Esophagus muscularis mucosa (tissue), 4 donors: Measurements from ENCODE around the gene TMOD3. TPM values are rescaled to one million over a fixed set of nuclear protein-coding genes. Genes with fewer than 3 reads are reported as not detected.
"Not testable (repeated sequence)": the region's sequence is repeated elsewhere in the genome, so short reads cannot be mapped to it uniquely, and the experiment has no call there.

Experiments used
- DNase-seq: peaks from one replicate; pipeline ENCODE4 v3.0.0-alpha.2; 2017; ENCODE audit errors: extremely low spot score
- H3K27ac ChIP-seq, 4 donors: fragments of 200-600 bp; sonication (generic); replicated peaks in 1 of 4; 1 replicate in 3 of 4; 2 replicates in 1 of 4; pipeline ENCODE4 v1.5.1; 2016 to 2019; ENCODE audit warnings: mild to moderate bottlenecking in 1 of 4
- H3K27me3 ChIP-seq, 4 donors: fragments of 200-600 bp; sonication (generic); one replicate each; pipeline versions ENCODE4 v1.5.1 to v1.6.0; 2016 to 2019
- H3K36me3 ChIP-seq, 4 donors: fragments of 200-600 bp; sonication (generic); one replicate each; pipeline ENCODE4 v1.5.1; 2016 to 2019
- H3K4me1 ChIP-seq, 4 donors: fragments of 200-600 bp; sonication (generic); one replicate each; pipeline ENCODE4 v1.5.1; 2016 to 2019
- H3K4me3 ChIP-seq, 4 donors: fragments of 200-600 bp; sonication (generic); 1 replicate in 2 of 4; 2 replicates in 2 of 4; pipeline ENCODE4 v1.5.1; 2016 to 2019; ENCODE audit warnings: mild to moderate bottlenecking in 4 of 4, moderate library complexity in 1 of 4
- H3K9me3 ChIP-seq, 4 donors: fragments of 200-600 bp; sonication (generic); 1 replicate in 3 of 4; 2 replicates in 1 of 4; pipeline ENCODE4 v1.5.1; 2016 to 2019
- CTCF ChIP-seq, 3 experiments: fragments of 200-600 bp in 2 of 3; fragments of 450-650 bp in 1 of 3; sonication (generic) in 2 of 3; IDR thresholded peaks; one replicate each; pipeline ENCODE4 v1.5.1; 2017 to 2019; ENCODE audit warnings: antibody characterized with exemption in 3 of 3, mild to moderate bottlenecking in 2 of 3, moderate library complexity in 1 of 3
- EP300 ChIP-seq: sonication (generic); formaldehyde crosslinking; IDR thresholded peaks from one replicate; pipeline ENCODE4 v1.6.1; 2017; ENCODE audit warnings: antibody characterized with exemption
- POLR2A ChIP-seq: fragments of 450-650 bp; IDR thresholded peaks from one replicate; pipeline ENCODE4 v1.6.1; 2017; ENCODE audit warnings: antibody characterized with exemption, moderate library complexity, mild to moderate bottlenecking, low read depth
- POLR2AphosphoS5 ChIP-seq, 2 donors: sonication (generic); formaldehyde crosslinking; IDR thresholded peaks; one replicate each; pipeline ENCODE4 v1.6.1; 2017; ENCODE audit warnings: antibody characterized with exemption in 2 of 2
- WGBS: methylation state at CpG from one replicate; pipeline ENCODE4 v1.1.5; 2018; 5-methylcytosine and 5-hydroxymethylcytosine counted together
- intact Hi-C: fragments of 100-400 bp; cut with DNase I; formaldehyde crosslinking; loops from one replicate; pipeline ENCODE4 v1.15.1; 2023
- total RNA-seq, 4 donors: library from RNA; depleted of rRNA; stranded (reverse); fragments of >200 nt; gene quantifications; one replicate each; pipeline versions ENCODE4 v1.1.0 to v1.2.1, GENCODE V29; 2016

TMOD3 gene
- total RNA-seq, 4 donors from 2014 or later: 16.2 to 27.9 (median 24.7) TPM

DNA sequence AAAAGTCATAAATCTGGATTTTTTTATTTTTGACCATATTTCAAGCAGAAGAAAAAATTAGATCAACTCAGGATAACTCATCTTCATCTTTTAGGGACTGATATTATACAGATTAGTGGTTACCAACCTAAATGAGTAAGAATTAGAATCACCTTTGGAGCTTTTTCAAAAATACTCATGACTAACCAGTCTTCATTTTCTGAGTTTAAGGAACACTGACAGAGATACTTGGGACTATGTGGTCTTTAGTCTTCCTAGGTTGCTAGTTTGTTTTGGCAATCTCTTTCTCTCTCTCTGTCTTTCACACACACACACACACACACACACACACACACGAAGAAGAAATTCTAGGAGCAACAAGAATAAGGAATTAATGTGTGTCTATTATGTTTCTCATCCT is 50.1 kb downstream of the TMOD3 start:
- TF ChIP-seq POLR2AphosphoS5 (IDR thresholded peaks at IDR 0.05) (no peak), CTCF (IDR thresholded peaks at IDR 0.05) (no peak), EP300 (no peak), POLR2A (no peak)
- H3K27me3 ChIP-seq: no peaks in the 10 kb centered on the region
- H3K4me1 ChIP-seq: peaks cover 41 to 55% (median 44%) of the 10 kb centered on the region in 4 donors
- peak overlapping the region in 3 of 4 donors; percentile 5 to 56 (median 26) for H3K27ac ChIP-seq
- H3K4me3 ChIP-seq: no peak overlapping the region
- intact Hi-C loops: no loop called here
- no peak for DNase-seq
- no peaks in the 10 kb centered on the region for H3K36me3 ChIP-seq
- H3K9me3 ChIP-seq: no peaks in the 10 kb centered on the region
- WGBS: 52% methylated on average over 1 of the region's 1 CpG

DNA sequence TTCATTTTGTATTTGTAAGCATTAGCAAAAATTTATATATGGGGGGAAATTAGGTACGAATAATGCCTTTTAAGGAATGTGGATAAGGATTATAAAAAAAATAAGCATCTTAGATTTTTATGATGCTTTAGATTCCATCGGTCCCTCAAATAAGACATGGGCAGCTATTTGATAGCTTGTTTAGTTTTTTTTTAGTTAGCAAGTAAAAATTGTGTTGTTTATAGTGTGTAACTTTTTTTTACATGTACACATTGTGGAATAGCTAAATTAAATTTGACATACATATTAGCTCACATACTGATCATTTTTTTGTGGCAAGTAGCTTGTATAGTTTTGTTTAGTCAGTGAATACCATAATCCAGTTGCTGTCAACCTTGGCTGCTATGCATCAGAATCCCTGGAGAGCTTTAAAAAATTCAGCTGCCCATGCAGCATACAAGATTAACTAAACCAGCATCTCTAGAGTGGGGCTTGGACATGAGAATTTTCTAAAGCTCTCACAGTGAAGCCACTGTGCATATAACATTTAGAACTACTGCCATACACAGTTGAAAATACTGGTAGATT is 53.9 kb downstream of the TMOD3 start:
- Histone ChIP-seq H3K9me3 (no peaks in the 10 kb centered on the region), H3K27me3 (no peaks in the 10 kb centered on the region)
- 72% methylated on average over 2 of the region's 2 CpGs for WGBS

DNA sequence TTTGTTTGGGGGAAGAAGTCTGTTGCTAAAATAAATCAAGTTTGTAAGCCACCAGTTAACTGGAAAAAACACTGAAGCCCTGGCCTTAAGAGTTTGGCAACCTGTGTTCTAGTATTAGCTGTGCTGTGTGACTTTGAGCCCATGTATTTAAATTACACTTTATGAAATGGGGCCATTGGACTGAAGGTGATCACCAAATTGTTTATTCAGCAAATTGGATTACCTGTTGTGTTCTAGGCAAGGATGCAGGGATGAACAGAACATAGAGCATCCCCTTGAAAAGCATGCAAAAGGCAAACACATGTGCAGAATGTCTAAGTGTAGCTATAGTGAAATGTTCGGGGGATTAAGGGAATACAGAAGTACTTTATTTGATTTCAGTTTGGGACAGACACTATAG is 54.6 kb downstream of the TMOD3 start:
- Histone ChIP-seq H3K4me3 (no peak overlapping the region), H3K4me1 (peaks cover 24 to 36% (median 33%) of the 10 kb centered on the region in 4 donors), H3K9me3 (no peaks in the 10 kb centered on the region), H3K27me3 (no peaks in the 10 kb centered on the region), H3K36me3 (peaks cover 0 to 9% (median 0%) of the 10 kb centered on the region in 4 donors), H3K27ac (no peak overlapping the region)
- DNase-seq: no peak
- 86% methylated on average over 1 of the region's 1 CpG for WGBS
- intact Hi-C loops: no loop called here
- no peak for TF ChIP-seq EP300
- TF ChIP-seq POLR2AphosphoS5 (IDR thresholded peaks at IDR 0.05): no peak
- TF ChIP-seq CTCF (IDR thresholded peaks at IDR 0.05): no peak
- no peak for TF ChIP-seq POLR2A

More for the DNA sequence above, 53.9 kb downstream of the TMOD3 start:
- no peak for TF ChIP-seq EP300
- no peak for TF ChIP-seq POLR2A
- TF ChIP-seq POLR2AphosphoS5 (IDR thresholded peaks at IDR 0.05): no peak
- TF ChIP-seq CTCF (IDR thresholded peaks at IDR 0.05): no peak
- H3K27ac ChIP-seq: no peak overlapping the region
- intact Hi-C loops: no loop called here
- peaks cover 31 to 43% (median 40%) of the 10 kb centered on the region in 4 donors for H3K4me1 ChIP-seq
- no peak overlapping the region for H3K4me3 ChIP-seq
- DNase-seq: no peak
- H3K36me3 ChIP-seq: peaks cover 0 to 9% (median 0%) of the 10 kb centered on the region in 4 donors

GRCh38 chr15:51884517-51885236 is 55.2 kb downstream of the TMOD3 start:
- TF ChIP-seq POLR2AphosphoS5 (IDR thresholded peaks at IDR 0.05) (no peak), EP300 (no peak), POLR2A (no peak), CTCF (IDR thresholded peaks at IDR 0.05) (no peak)
- Histone ChIP-seq H3K36me3 (peaks cover 0 to 9% (median 4%) of the 10 kb centered on the region in 4 donors), H3K27me3 (no peaks in the 10 kb centered on the region), H3K9me3 (no peaks in the 10 kb centered on the region), H3K4me1 (peaks cover 18 to 29% (median 26%) of the 10 kb centered on the region in 4 donors), H3K27ac (no peak overlapping the region), H3K4me3 (no peak overlapping the region)
- intact Hi-C loops: no loop called here
- DNase-seq: no peak

DNA sequence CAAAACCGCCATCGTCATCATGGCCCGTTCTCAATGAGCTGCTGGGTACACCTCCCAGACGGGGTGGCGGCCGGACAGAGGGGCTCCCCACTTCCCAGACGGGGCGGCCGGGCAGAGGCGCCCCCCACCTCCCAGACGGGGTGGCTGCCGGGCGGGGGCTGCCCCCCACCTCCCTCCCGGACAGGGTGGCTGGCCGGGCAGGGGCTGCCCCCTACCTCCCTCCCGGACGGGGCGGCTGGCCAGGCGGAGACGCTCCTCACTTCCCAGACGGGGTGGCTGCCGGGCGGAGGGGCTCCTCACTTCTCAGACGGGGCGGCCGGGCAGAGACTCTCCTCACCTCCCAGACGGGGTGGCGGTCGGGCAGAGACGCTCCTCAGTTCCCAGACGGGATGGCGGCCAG is 56.3 kb downstream of the TMOD3 start:
- Histone ChIP-seq H3K4me1 (peaks cover 13 to 23% (median 21%) of the 10 kb centered on the region in 4 donors), H3K36me3 (peaks cover 0 to 14% (median 6%) of the 10 kb centered on the region in 4 donors)
- H3K4me3 ChIP-seq, DNase-seq, H3K27ac ChIP-seq, H3K27me3 ChIP-seq, intact Hi-C loops, H3K9me3 ChIP-seq: not testable (repeated sequence)
- WGBS: 97% methylated on average over 24 of the region's 32 CpGs
